ENCODE data around the gene MORF4L1.
"Not testable (repeated sequence)": the region's sequence is repeated elsewhere in the genome, so short reads cannot be mapped to it uniquely, and the experiment has no call there.

Gene MORF4L1

DNA sequence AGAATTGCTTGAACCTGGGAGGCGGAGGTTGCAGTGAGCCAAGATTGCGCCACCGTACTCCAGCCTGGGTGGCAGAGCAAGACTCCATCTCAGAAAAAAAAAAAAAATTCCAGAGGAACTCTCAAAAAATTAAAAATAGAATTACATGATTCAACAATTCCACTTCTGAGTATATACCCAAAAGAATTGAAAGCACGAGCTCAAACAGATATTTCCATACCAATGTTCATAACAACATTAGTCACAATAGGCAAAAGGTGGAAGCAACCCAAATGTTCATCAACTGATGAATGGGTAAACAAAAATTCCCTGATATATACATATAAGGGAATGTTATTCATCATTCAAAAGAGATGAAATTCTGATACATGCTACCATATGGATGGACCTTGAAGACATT, 16.9 kb upstream of the MORF4L1 start:
- Histone ChIP-seq H3K9ac (ENCODE audit: low read length in 5 of 5) (no peak overlapping the region), H3K9me3 (ENCODE audit: control insufficient read depth in 5 of 5, low read length in 5 of 5) (no peaks in the 10 kb centered on the region), H3K36me3 (ENCODE audit: control insufficient read depth in 5 of 5, insufficient read depth in 5 of 5, low read length in 5 of 5) (no peaks in the 10 kb centered on the region), H3K27me3 (ENCODE audit: control insufficient read depth in 5 of 5, insufficient read depth in 4 of 5, low read length in 5 of 5) (no peaks in the 10 kb centered on the region), H3K4me1 (ENCODE audit: control insufficient read depth in 5 of 5, insufficient read depth in 5 of 5, low read length in 5 of 5) (peaks cover 0 to 6% (median 0%) of the 10 kb centered on the region in 5 donors), H3K27ac (ENCODE audit: low read depth, low read length) (no peak overlapping the region), H3K4me3 (ENCODE audit: low read depth in 1 of 5, low read length in 5 of 5) (no peak overlapping the region)

DNA sequence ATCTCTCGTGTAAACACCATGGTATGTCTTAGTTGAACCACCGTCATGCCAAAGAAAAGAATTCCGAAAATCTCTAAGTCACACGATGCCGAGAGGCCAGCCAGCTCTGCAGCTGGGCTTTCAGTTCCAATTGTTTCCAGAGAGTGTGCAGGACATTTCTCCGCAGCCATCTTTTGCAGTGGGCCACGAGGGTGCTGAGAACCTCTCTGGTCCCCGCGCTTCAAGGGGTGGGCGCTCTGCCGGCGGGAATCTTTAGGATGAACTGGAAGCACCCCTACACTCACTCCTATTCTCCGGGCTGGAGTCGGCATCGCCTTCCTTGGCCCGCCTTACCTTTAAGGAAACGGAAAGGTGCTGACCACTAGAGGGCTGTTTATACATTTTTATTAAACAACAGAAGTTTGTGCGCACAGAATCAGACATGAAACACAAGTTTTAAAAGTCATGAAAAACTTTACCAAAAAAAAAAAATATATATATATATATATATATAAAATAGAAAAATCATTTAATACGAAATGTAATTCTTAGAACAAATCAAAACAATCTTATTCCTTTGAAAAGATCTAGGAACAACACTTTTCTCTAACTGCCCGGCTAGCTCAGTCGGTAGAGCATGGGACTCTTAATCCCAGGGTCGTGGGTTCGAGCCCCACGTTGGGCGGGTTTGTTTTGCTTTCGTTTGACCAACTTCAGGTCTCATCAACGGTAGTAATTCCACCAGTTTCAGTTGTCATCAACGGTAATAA, 12.5 kb upstream of the MORF4L1 start:
- no peaks in the 10 kb centered on the region for H3K9me3 ChIP-seq (ENCODE audit: control insufficient read depth in 5 of 5, low read length in 5 of 5)
- H3K36me3 ChIP-seq (ENCODE audit: control insufficient read depth in 5 of 5, insufficient read depth in 5 of 5, low read length in 5 of 5) = no peaks in the 10 kb centered on the region
- H3K4me1 ChIP-seq (ENCODE audit: control insufficient read depth in 5 of 5, insufficient read depth in 5 of 5, low read length in 5 of 5) = peaks cover 0 to 6% (median 0%) of the 10 kb centered on the region in 5 donors
- no peaks in the 10 kb centered on the region for H3K27me3 ChIP-seq (ENCODE audit: control insufficient read depth in 5 of 5, insufficient read depth in 4 of 5, low read length in 5 of 5)
- H3K4me3 ChIP-seq (ENCODE audit: low read depth in 1 of 5, low read length in 5 of 5) = peak overlapping the region; percentile 64 to 80 (median 77)
- peak overlapping the region; percentile 46 for H3K27ac ChIP-seq (ENCODE audit: low read depth, low read length)
- H3K9ac ChIP-seq (ENCODE audit: low read length in 5 of 5) = peak overlapping the region in 3 of 5 donors; percentile 31 to 72 (median 57)

DNA sequence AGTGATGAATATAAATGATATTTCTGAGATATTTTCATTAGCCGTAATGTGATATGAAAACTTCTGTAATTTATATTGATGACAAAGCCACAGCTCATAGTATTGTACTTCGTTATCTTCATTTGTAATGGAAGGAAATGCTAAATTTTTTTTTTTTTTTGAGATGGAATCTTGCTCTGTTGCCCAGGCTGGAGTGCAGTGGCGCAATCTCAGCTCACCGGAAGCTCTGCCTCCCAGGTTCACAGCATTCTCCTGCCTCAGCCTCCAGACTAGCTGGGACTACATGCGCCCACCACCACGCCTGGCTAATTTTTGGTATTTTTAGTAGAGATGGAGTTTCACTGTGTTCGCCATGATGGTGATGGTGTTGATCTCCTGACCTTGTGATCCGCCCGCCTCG, 7.1 kb upstream of the MORF4L1 start:
- not testable (repeated sequence) for H3K9me3 ChIP-seq (ENCODE audit: control insufficient read depth in 5 of 5, low read length in 5 of 5); H3K4me3 ChIP-seq (ENCODE audit: low read depth in 1 of 5, low read length in 5 of 5); H3K36me3 ChIP-seq (ENCODE audit: control insufficient read depth in 5 of 5, insufficient read depth in 5 of 5, low read length in 5 of 5); H3K27ac ChIP-seq (ENCODE audit: low read depth, low read length); H3K9ac ChIP-seq (ENCODE audit: low read length in 5 of 5); H3K27me3 ChIP-seq (ENCODE audit: control insufficient read depth in 5 of 5, insufficient read depth in 4 of 5, low read length in 5 of 5); H3K4me1 ChIP-seq (ENCODE audit: control insufficient read depth in 5 of 5, insufficient read depth in 5 of 5, low read length in 5 of 5)

DNA sequence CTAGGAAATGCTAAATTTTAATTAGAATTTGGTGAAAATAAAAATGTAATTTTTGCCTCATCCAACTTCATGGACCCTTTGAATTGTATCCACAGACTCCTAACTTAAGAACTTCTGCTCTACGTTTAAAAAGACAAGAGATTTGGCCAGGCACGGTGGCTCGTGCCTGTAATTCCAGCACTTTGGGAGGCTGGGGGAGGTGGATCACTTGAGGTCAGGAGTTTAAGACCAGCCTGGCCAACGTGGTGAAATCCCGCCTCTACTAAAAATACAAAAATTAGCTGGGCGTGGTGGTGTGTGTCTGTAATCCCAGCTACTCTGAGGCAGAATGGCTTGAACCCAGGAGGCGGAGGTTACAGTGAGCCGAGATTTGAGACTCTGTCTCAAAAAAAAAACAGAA, 6.7 kb upstream of the MORF4L1 start:
- H3K4me3 ChIP-seq (ENCODE audit: low read depth in 1 of 5, low read length in 5 of 5); H3K27me3 ChIP-seq (ENCODE audit: control insufficient read depth in 5 of 5, insufficient read depth in 4 of 5, low read length in 5 of 5); H3K4me1 ChIP-seq (ENCODE audit: control insufficient read depth in 5 of 5, insufficient read depth in 5 of 5, low read length in 5 of 5): not testable (repeated sequence)

DNA sequence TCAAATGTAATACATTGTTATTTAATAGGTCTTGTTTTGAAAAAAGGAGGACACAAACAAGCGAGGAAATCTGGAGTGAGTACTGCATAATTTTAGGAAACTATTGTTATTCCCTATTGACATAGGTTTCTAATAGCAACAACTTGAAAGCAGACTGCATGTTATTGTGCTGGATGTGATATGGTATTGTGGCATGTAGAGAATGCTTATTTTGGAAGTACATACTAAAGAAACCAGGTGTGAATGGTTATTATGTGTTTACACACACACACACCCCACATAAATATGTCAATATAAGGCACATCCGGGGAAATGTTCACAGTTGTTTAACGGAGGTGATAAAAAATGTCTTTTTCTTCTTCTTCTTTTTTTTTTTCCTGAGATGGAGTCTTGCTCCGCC, 5.9 kb upstream of the MORF4L1 start:
- no peak overlapping the region for H3K4me3 ChIP-seq (ENCODE audit: low read depth in 1 of 5, low read length in 5 of 5)
- H3K9me3 ChIP-seq (ENCODE audit: control insufficient read depth in 5 of 5, low read length in 5 of 5) = no peaks in the 10 kb centered on the region
- no peaks in the 10 kb centered on the region for H3K36me3 ChIP-seq (ENCODE audit: control insufficient read depth in 5 of 5, insufficient read depth in 5 of 5, low read length in 5 of 5)
- peaks cover 0 to 7% (median 0%) of the 10 kb centered on the region in 5 donors for H3K4me1 ChIP-seq (ENCODE audit: control insufficient read depth in 5 of 5, insufficient read depth in 5 of 5, low read length in 5 of 5)
- no peak overlapping the region for H3K9ac ChIP-seq (ENCODE audit: low read length in 5 of 5)
- H3K27me3 ChIP-seq (ENCODE audit: control insufficient read depth in 5 of 5, insufficient read depth in 4 of 5, low read length in 5 of 5) = no peaks in the 10 kb centered on the region
- H3K27ac ChIP-seq (ENCODE audit: low read depth, low read length) = no peak overlapping the region

More for the DNA sequence above, 6.7 kb upstream of the MORF4L1 start:
- not testable (repeated sequence) for H3K9me3 ChIP-seq (ENCODE audit: control insufficient read depth in 5 of 5, low read length in 5 of 5); H3K27ac ChIP-seq (ENCODE audit: low read depth, low read length); H3K9ac ChIP-seq (ENCODE audit: low read length in 5 of 5); H3K36me3 ChIP-seq (ENCODE audit: control insufficient read depth in 5 of 5, insufficient read depth in 5 of 5, low read length in 5 of 5)

DNA sequence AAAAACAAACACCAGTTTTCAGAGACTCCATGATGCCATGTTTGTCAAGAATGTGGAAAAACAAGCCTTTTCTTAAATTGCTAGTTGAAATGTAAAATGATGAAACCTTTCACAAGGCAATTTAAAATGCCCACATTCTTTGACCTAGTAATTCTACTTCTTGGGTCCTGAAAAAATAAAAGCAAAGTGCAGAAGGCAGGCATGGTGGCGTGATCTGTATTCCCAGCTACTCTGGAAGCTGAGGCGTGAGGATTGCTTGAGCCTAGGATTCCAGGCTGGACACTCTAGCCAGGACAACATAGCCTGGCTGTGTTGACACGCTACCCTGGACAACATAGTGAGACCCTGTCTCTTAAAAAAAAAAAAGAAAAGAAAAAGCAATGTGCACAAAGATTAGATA, 4.3 kb upstream of the MORF4L1 start:
- no peaks in the 10 kb centered on the region for H3K27me3 ChIP-seq (ENCODE audit: control insufficient read depth in 5 of 5, insufficient read depth in 4 of 5, low read length in 5 of 5)
- H3K27ac ChIP-seq (ENCODE audit: low read depth, low read length) = no peak overlapping the region
- H3K9me3 ChIP-seq (ENCODE audit: control insufficient read depth in 5 of 5, low read length in 5 of 5) = no peaks in the 10 kb centered on the region
- peaks cover 0 to 12% (median 5%) of the 10 kb centered on the region in 5 donors for H3K4me1 ChIP-seq (ENCODE audit: control insufficient read depth in 5 of 5, insufficient read depth in 5 of 5, low read length in 5 of 5)
- H3K4me3 ChIP-seq (ENCODE audit: low read depth in 1 of 5, low read length in 5 of 5) = no peak overlapping the region
- no peak overlapping the region for H3K9ac ChIP-seq (ENCODE audit: low read length in 5 of 5)
- H3K36me3 ChIP-seq (ENCODE audit: control insufficient read depth in 5 of 5, insufficient read depth in 5 of 5, low read length in 5 of 5) = no peaks in the 10 kb centered on the region

DNA sequence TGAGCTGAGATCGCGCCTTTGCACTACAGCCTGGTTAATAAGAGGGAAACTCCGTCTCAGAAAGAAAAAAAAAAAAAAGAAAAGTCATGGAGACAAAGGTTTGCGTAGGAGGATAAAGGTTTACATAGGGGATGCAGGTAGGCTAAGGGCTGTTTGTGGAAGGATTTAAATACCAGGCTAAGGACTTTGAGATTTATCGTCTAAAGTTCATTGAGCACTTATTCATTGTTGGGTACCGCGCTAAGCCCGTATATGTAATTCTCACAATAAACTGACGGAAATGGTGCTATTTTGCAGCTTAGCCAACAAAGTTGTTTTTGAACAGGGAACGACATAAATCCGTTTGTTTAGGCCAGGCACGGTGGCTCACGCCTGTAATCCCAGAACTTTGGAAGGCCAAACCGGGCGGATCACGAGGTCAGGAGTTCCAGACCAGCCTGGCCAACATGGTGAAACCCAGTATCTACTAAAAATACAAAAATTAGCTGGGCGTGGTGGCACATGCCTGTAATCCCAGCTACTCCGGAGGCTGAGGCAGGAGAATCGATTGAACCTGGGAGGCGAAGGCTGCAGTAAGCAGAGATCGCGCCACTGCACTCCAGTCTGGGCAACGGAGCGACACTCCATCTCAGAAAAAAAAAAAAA, 1.1 kb upstream of the MORF4L1 start:
- not testable (repeated sequence) for H3K27me3 ChIP-seq (ENCODE audit: control insufficient read depth in 5 of 5, insufficient read depth in 4 of 5, low read length in 5 of 5); H3K36me3 ChIP-seq (ENCODE audit: control insufficient read depth in 5 of 5, insufficient read depth in 5 of 5, low read length in 5 of 5); H3K9me3 ChIP-seq (ENCODE audit: control insufficient read depth in 5 of 5, low read length in 5 of 5)
- H3K4me3 ChIP-seq (ENCODE audit: low read depth in 1 of 5, low read length in 5 of 5) = peak overlapping the region; percentile 73 to 97 (median 86)
- H3K9ac ChIP-seq (ENCODE audit: low read length in 5 of 5) = peak overlapping the region in 1 of 5 donors; percentile 54
- H3K4me1 ChIP-seq (ENCODE audit: control insufficient read depth in 5 of 5, insufficient read depth in 5 of 5, low read length in 5 of 5) = peaks cover 0 to 36% (median 27%) of the 10 kb centered on the region in 5 donors
- H3K27ac ChIP-seq (ENCODE audit: low read depth, low read length) = peak overlapping the region; percentile 98

DNA sequence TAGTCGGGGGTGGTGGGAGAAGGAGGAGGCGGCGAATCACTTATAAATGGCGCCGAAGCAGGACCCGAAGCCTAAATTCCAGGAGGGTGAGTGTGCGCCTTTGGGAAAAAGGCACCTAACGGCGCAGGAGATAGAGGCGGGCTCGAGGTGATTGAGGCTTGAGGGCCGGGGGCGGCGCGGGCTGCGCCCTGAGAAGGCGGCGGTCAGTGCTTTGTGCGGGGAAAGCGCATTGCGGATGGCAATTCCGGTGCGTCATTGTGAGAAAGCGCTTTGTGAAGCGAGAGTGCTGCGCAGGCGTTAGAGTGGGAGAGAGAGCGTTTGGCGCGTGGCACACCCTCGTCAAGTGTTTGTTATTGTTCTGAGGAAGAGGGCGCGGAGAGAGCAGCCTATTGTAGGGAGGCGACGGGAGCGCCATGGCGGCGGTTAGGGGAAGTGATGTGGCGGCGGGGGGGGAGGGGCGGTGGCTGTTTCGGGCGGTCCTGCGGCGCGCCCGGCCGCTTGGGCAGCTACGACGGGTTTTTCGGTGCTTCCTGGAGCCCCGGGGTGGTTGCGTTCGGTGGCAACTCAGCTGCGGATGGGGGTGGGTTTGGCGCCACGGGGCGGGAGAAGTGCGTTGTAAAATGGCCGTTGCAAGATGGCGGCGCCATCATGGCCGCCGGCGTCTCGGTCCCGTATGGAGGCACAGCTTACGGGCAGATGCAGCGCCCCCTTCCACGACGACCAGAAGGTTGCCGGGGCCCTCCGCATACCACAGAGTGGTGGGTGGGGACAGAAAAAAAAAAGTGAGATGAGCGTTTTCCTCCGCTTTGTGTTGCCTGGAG, 492 bp downstream of the MORF4L1 start:
- H3K9me3 ChIP-seq (ENCODE audit: control insufficient read depth in 5 of 5, low read length in 5 of 5) = no peaks in the 10 kb centered on the region
- no peaks in the 10 kb centered on the region for H3K27me3 ChIP-seq (ENCODE audit: control insufficient read depth in 5 of 5, insufficient read depth in 4 of 5, low read length in 5 of 5)
- H3K36me3 ChIP-seq (ENCODE audit: control insufficient read depth in 5 of 5, insufficient read depth in 5 of 5, low read length in 5 of 5) = no peaks in the 10 kb centered on the region
- peak overlapping the region; percentile 98 for H3K27ac ChIP-seq (ENCODE audit: low read depth, low read length)
- peaks cover 0 to 51% (median 43%) of the 10 kb centered on the region in 5 donors for H3K4me1 ChIP-seq (ENCODE audit: control insufficient read depth in 5 of 5, insufficient read depth in 5 of 5, low read length in 5 of 5)
- peak overlapping the region; percentile 95 to 98 (median 97) for H3K4me3 ChIP-seq (ENCODE audit: low read depth in 1 of 5, low read length in 5 of 5)
- H3K9ac ChIP-seq (ENCODE audit: low read length in 5 of 5) = peak overlapping the region; percentile 87 to 100 (median 99)

DNA sequence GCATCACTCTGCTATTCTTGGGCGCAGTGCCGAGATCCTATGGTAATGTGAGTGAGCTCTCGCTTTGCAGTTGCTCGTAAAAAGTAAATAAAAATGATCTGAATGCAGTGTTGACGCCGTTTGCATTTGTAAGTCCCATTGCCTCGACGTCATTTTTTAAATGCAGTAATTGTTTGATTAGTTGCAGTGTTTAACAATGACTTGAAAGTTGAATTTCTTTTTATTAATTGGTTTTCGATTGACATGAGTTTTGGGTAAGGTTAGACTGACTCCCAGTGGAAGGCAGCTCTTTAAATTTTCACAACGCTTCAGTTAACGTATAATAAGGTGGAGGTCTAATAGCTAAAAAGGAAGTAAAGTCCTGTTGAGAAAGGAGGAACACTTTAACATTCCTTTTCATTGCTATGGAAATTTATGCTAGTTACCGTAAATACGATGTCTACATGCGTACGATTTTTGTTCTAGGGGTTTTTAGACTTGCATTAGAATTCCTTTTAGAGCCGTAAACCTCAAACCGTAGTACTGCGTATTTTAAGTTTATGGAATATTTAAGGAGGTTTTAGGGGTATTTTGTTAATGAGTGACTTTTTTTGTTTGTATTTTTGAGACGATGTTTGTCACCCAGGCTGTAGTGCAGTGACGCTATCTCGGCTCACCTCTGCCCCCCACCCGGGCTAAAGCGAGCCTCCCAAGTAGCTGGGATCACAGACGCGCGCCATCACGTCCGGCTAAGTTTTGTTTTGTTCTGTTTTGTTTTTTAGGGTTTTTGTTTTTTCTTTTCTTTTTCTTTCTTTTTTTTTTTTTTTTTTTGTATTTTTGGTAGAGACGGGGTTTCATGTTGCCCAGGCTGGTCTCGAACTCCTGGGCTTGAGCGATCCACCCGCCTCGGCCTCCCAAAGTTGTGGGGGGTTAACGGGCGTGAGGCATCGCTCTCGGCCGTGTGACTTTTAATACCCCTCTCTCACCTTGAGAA, 1.4 kb downstream of the MORF4L1 start:
- H3K27ac ChIP-seq (ENCODE audit: low read depth, low read length) = peak overlapping the region; percentile 98
- no peaks in the 10 kb centered on the region for H3K9me3 ChIP-seq (ENCODE audit: control insufficient read depth in 5 of 5, low read length in 5 of 5)

More for the DNA sequence above, 1.4 kb downstream of the MORF4L1 start:
- peaks cover 0 to 54% (median 52%) of the 10 kb centered on the region in 5 donors for H3K4me1 ChIP-seq (ENCODE audit: control insufficient read depth in 5 of 5, insufficient read depth in 5 of 5, low read length in 5 of 5)
- H3K9ac ChIP-seq (ENCODE audit: low read length in 5 of 5) = peak overlapping the region; percentile 42 to 100 (median 99)
- H3K27me3 ChIP-seq (ENCODE audit: control insufficient read depth in 5 of 5, insufficient read depth in 4 of 5, low read length in 5 of 5) = no peaks in the 10 kb centered on the region
- no peaks in the 10 kb centered on the region for H3K36me3 ChIP-seq (ENCODE audit: control insufficient read depth in 5 of 5, insufficient read depth in 5 of 5, low read length in 5 of 5)
- peak overlapping the region; percentile 95 to 98 (median 97) for H3K4me3 ChIP-seq (ENCODE audit: low read depth in 1 of 5, low read length in 5 of 5)

Measured in subcutaneous abdominal adipose tissue (tissue), 5 donors.